H1 (cell line): Measurements from ENCODE around the gene IGFBP4. TPM values are rescaled to one million over a fixed set of nuclear protein-coding genes. Genes with fewer than 3 reads are reported as not detected.
A peak's percentile ranks its signal among the peaks of the same experiment; 100 is the strongest.

Experiments
- CTCF ChIA-PET: fragments of 300-600 bp; sonication (Branson Sonifier 250); formaldehyde crosslinking; loops from one replicate; lab custom pipeline; 2021; ENCODE audit not compliant: partially characterized antibody; lab: Charles Lee
- POLR2A ChIA-PET: fragments of 300-600 bp; sonication (Branson Sonifier 250); formaldehyde crosslinking; loops from one replicate; lab custom pipeline; 2021; ENCODE audit warnings: inconsistent platforms; ENCODE audit not compliant: partially characterized antibody; lab: Charles Lee
- DNase-seq, 2 experiments: peaks; one replicate each; pipeline versions ENCODE4 v3.0.0 to v3.0.0-alpha.2; 2010 to 2022; ENCODE audit warnings: low spot score in 2 of 2, low read depth in 1 of 2, mixed read lengths in 1 of 2
- FAIRE-seq: peaks from 2 replicates; lab custom pipeline; 2011; peaks lifted over from hg19 to GRCh38; lab: Jason Lieb, UNC
- H2AFZ ChIP-seq: 2 replicates; pipeline ENCODE4 v1.8.1; 2012; ENCODE audit warnings: low read length, inconsistent platforms
- H2AK5ac ChIP-seq: 2 replicates; pipeline ENCODE4 v1.6.1; 2013; ENCODE audit warnings: low read depth, low read length
- H2BK120ac ChIP-seq: replicated peaks from 2 replicates; pipeline ENCODE3; 2013; ENCODE audit warnings: low read depth, low read length, inconsistent platforms
- H2BK12ac ChIP-seq: 2 replicates; pipeline ENCODE4 v1.6.1; 2013; ENCODE audit warnings: low read depth, low read length
- H2BK15ac ChIP-seq: 2 replicates; pipeline ENCODE4 v1.6.1; 2013; ENCODE audit warnings: low read length
- H2BK20ac ChIP-seq: 2 replicates; pipeline ENCODE4 v1.6.1; 2013; ENCODE audit warnings: low read length
- H2BK5ac ChIP-seq: 2 replicates; pipeline ENCODE4 v1.6.1; 2013; ENCODE audit warnings: low read depth, low read length
- H3K14ac ChIP-seq: 2 replicates; pipeline ENCODE4 v1.6.1; 2013; ENCODE audit warnings: inconsistent platforms; ENCODE audit not compliant: insufficient read length
- H3K18ac ChIP-seq: 2 replicates; pipeline ENCODE4 v1.6.1; 2013; ENCODE audit warnings: low read length; ENCODE audit errors: extremely low read depth
- H3K23ac ChIP-seq: 2 replicates; pipeline ENCODE4 v1.6.1; 2013; ENCODE audit warnings: inconsistent platforms; ENCODE audit not compliant: insufficient read length
- H3K23me2 ChIP-seq: 2 replicates; pipeline ENCODE4 v1.6.1; 2013; ENCODE audit warnings: low read depth, low read length
- H3K27ac ChIP-seq: 2 replicates; pipeline ENCODE4 v1.6.1; 2011; ENCODE audit warnings: low read depth, low read length, inconsistent platforms
- H3K27me3 ChIP-seq, 4 experiments: replicated peaks in 1 of 4; 1 replicate in 1 of 4; 2 replicates in 3 of 4; pipeline versions ENCODE4 v1.6.1 to v1.8.1; 2011 to 2013; ENCODE audit warnings: low read length in 3 of 4, mild to moderate bottlenecking in 3 of 4, inconsistent platforms in 2 of 4, mixed read lengths in 2 of 4, moderate library complexity in 1 of 4; ENCODE audit not compliant: control insufficient read depth in 3 of 4, insufficient read depth in 3 of 4; ENCODE audit errors: extremely low read depth in 1 of 4
- H3K36me3 ChIP-seq, 4 experiments: 2 replicates each; pipeline versions ENCODE4 v1.6.1 to v1.8.1; 2011 to 2013; ENCODE audit warnings: mild to moderate bottlenecking in 4 of 4, low read length in 3 of 4, moderate library complexity in 2 of 4, control low read depth in 1 of 4, inconsistent platforms in 1 of 4; ENCODE audit not compliant: insufficient read depth in 4 of 4, control insufficient read depth in 2 of 4
- H3K4ac ChIP-seq: replicated peaks from 2 replicates; pipeline ENCODE3; 2013; ENCODE audit warnings: low read length, low read depth, mixed read lengths, inconsistent platforms; ENCODE audit not compliant: insufficient read length
- H3K4me1 ChIP-seq, 4 experiments: replicated peaks in 1 of 4; 1 replicate in 1 of 4; 2 replicates in 3 of 4; pipeline versions ENCODE4 v1.6.1 to v1.8.1; 2011 to 2013; ENCODE audit warnings: low read length in 3 of 4, inconsistent platforms in 2 of 4, mixed read lengths in 1 of 4; ENCODE audit not compliant: insufficient read depth in 4 of 4, control insufficient read depth in 3 of 4
- H3K4me2 ChIP-seq, 2 experiments: 2 replicates each; pipeline versions ENCODE4 v1.6.1 to v1.8.1; 2011 to 2013; ENCODE audit warnings: low read depth in 2 of 2, low read length in 2 of 2, control low read depth in 1 of 2, inconsistent platforms in 1 of 2, mild to moderate bottlenecking in 1 of 2; ENCODE audit not compliant: insufficient read depth in 1 of 2
- H3K4me3 ChIP-seq, 4 experiments: fragments of 200-600, 300-600 bp in 1 of 4; sonication (generic), shearing (Covaris generic), sonication (Bioruptor Twin) in 1 of 4; 2 replicates each; pipeline versions ENCODE4 v1.5.1 to v1.8.1; 2011 to 2016; ENCODE audit warnings: low read length in 4 of 4, low read depth in 3 of 4, control low read depth in 2 of 4, inconsistent platforms in 2 of 4, mild to moderate bottlenecking in 2 of 4, mixed read lengths in 1 of 4, moderate library complexity in 1 of 4; ENCODE audit not compliant: insufficient read depth in 2 of 4; ENCODE audit errors: extremely low read depth in 1 of 4
- H3K56ac ChIP-seq: replicated peaks from 2 replicates; pipeline ENCODE3; 2013; ENCODE audit warnings: low read depth, mild to moderate bottlenecking, mixed read lengths, low read length, inconsistent platforms; ENCODE audit not compliant: insufficient read length
- H3K79me1 ChIP-seq: 2 replicates; pipeline ENCODE4 v1.6.1; 2013; ENCODE audit warnings: low read depth, low read length, control low read depth
- H3K79me2 ChIP-seq, 2 experiments: 2 replicates each; pipeline versions ENCODE4 v1.6.1 to v1.8.1; 2012 to 2013; ENCODE audit warnings: low read length in 2 of 2, mild to moderate bottlenecking in 2 of 2, inconsistent platforms in 1 of 2; ENCODE audit not compliant: insufficient read depth in 2 of 2, control insufficient read depth in 1 of 2
- H3K9ac ChIP-seq, 4 experiments: replicated peaks in 1 of 4; 1 replicate in 1 of 4; 2 replicates in 3 of 4; pipeline versions ENCODE4 v1.6.1 to v1.8.1; 2011 to 2013; ENCODE audit warnings: low read depth in 3 of 4, low read length in 3 of 4, control low read depth in 2 of 4, mild to moderate bottlenecking in 2 of 4, moderate library complexity in 2 of 4, inconsistent platforms in 1 of 4; ENCODE audit errors: extremely low read depth in 1 of 4
- H3K9me3 ChIP-seq, 2 experiments: 2 replicates each; pipeline versions ENCODE4 v1.6.1 to v1.8.1; 2012 to 2013; ENCODE audit warnings: mild to moderate bottlenecking in 2 of 2, moderate library complexity in 2 of 2, control low read depth in 1 of 2, inconsistent platforms in 1 of 2, low read depth in 1 of 2, low read length in 1 of 2, mixed read lengths in 1 of 2; ENCODE audit not compliant: insufficient read depth in 2 of 2
- H4K20me1 ChIP-seq, 2 experiments: replicated peaks in 1 of 2; 2 replicates each; pipeline versions ENCODE3 to v1.8.1; 2011 to 2013; ENCODE audit warnings: inconsistent platforms in 2 of 2, low read length in 2 of 2, mild to moderate bottlenecking in 1 of 2; ENCODE audit not compliant: insufficient read depth in 2 of 2, control insufficient read depth in 1 of 2
- H4K5ac ChIP-seq: 2 replicates; pipeline ENCODE4 v1.6.1; 2013; ENCODE audit warnings: low read length, low read depth, mixed read lengths, inconsistent platforms; ENCODE audit not compliant: insufficient read length
- H4K8ac ChIP-seq: 2 replicates; pipeline ENCODE4 v1.8.0; 2013; ENCODE audit warnings: mild to moderate bottlenecking, moderate library complexity, low read length, inconsistent platforms; ENCODE audit not compliant: insufficient read depth; ENCODE audit errors: extremely low read depth
- H4K91ac ChIP-seq: replicated peaks from 2 replicates; pipeline ENCODE3; 2013; ENCODE audit warnings: low read length, mixed read lengths, inconsistent platforms; ENCODE audit not compliant: insufficient read length
- CHD2 ChIP-seq: IDR thresholded peaks from 2 replicates; pipeline ENCODE4 v1.6.1; 2012; ENCODE audit warnings: low read length, improper control_type of control experiment
- EP300 ChIP-seq, 2 experiments: IDR thresholded peaks; 1 replicate in 1 of 2; 2 replicates in 1 of 2; pipeline ENCODE4 v1.6.1; 2011 to 2012; ENCODE audit warnings: low read depth in 2 of 2, low read length in 2 of 2, mild to moderate bottlenecking in 2 of 2, borderline replicate concordance in 1 of 2, inconsistent platforms in 1 of 2, moderate library complexity in 1 of 2
- FOSL1 ChIP-seq: IDR thresholded peaks from 2 replicates; pipeline ENCODE4 v1.6.1; 2011; ENCODE audit warnings: mild to moderate bottlenecking, low read depth, low read length, moderate library complexity; ENCODE audit not compliant: insufficient read depth
- JUN ChIP-seq: IDR thresholded peaks from 2 replicates; pipeline ENCODE4 v1.6.1; 2011; ENCODE audit warnings: low read depth, mild to moderate bottlenecking, improper control_type of control experiment, low read length
- JUND ChIP-seq: IDR thresholded peaks from 2 replicates; pipeline ENCODE4 v1.6.1; 2011; ENCODE audit warnings: mild to moderate bottlenecking, improper control_type of control experiment, low read length
- KDM1A ChIP-seq: fragments of 200-600, 300-600 bp; sonication (generic); IDR thresholded peaks from 2 replicates; pipeline ENCODE4 v1.7.1; 2016; ENCODE audit warnings: mild to moderate bottlenecking, low read length, borderline replicate concordance
- RBBP5 ChIP-seq: IDR thresholded peaks from 2 replicates; pipeline ENCODE4 v1.7.1; 2012; ENCODE audit warnings: low read depth, mild to moderate bottlenecking, inconsistent platforms, low read length, moderate library complexity, borderline replicate concordance
- RXRA ChIP-seq: IDR thresholded peaks from 2 replicates; pipeline ENCODE4 v1.6.1; 2011; ENCODE audit warnings: low read depth, mild to moderate bottlenecking, low read length, moderate library complexity; ENCODE audit not compliant: insufficient read depth
- SAP30 ChIP-seq: fragments of 300-600 bp; sonication (generic); IDR thresholded peaks from 2 replicates; pipeline ENCODE4 v1.7.1; 2012; ENCODE audit warnings: low read length, moderate library complexity, mild to moderate bottlenecking, inconsistent platforms; ENCODE audit not compliant: insufficient read depth, insufficient replicate concordance
- SIN3A ChIP-seq, 2 experiments: IDR thresholded peaks in 1 of 2; conservative IDR thresholded peaks in 1 of 2; 2 replicates each; pipeline ENCODE4 v1.6.1; 2011 to 2012; ENCODE audit warnings: low read length in 2 of 2, improper control_type of control experiment in 1 of 2, low read depth in 1 of 2, mild to moderate bottlenecking in 1 of 2
- SP2 ChIP-seq: IDR thresholded peaks from 2 replicates; pipeline ENCODE4 v1.6.1; 2012; ENCODE audit warnings: mild to moderate bottlenecking, low read length, inconsistent platforms
- whole genome bisulfite sequencing, 2 experiments: shearing (Covaris generic) in 1 of 2; methylation state at CpG; one replicate each; pipeline versions ENCODE4 v1.1.6 to v1.1.7; 2013 to 2015; ENCODE audit warnings: low lambda C conversion rate in 2 of 2, mixed read lengths in 2 of 2, inconsistent platforms in 1 of 2, low coverage in 1 of 2, missing lambda C conversion rate in 1 of 2; ENCODE audit not compliant: insufficient replicate concordance in 2 of 2, insufficient coverage in 1 of 2, insufficient read length in 1 of 2; ENCODE audit errors: extremely low coverage in 1 of 2, missing lambda C conversion rate in 1 of 2; 5-methylcytosine and 5-hydroxymethylcytosine counted together
- polyA plus RNA-seq, 7 experiments: library from polyadenylated mRNA; depleted of rRNA in 3 of 7; stranded (reverse) in 5 of 7; unstranded in 2 of 7; fragments of >200 nt in 5 of 7; fragments of 200-250 nt in 2 of 7; gene quantifications; 1 replicate in 5 of 7; 2 replicates in 1 of 7; 4 replicates in 1 of 7; pipeline versions ENCODE4 v1.2.1 to v1.2.3, GENCODE V29; 2011 to 2013; ENCODE audit warnings: missing spikeins in 2 of 7, mixed read lengths in 2 of 7
- total RNA-seq: library from RNA; stranded (reverse); fragmentation: NEBNext Ultra II Directional; extraction: Animal tissue kit (Norgen Biotek cat#: 25700); gene quantifications from 2 replicates; pipeline ENCODE4 v1.2.1, GENCODE V29; 2021

The IGFBP4 gene
- total and polyA plus RNA-seq, 2 of the 8 experiments (the other 6 are each of a cell fraction or from before 2014, with no cell fraction given) = 85.5 to 105 TPM

- POLR2A ChIA-PET = interaction anchor here (0.9 to 3.0 kb wide), 10 partner anchors 8 to 44 kb away, joined by 3 to 20 read pairs (median 6); partner anchors contain the start of genes IGFBP4 and TOP2A
- no peaks in the 10 kb centered on the region for H3K79me2 ChIP-seq
- H3K23me2 ChIP-seq = no peaks in the 10 kb centered on the region; the same call in 1 of the 2 replicates
- peaks cover 0 to 8% (median 3%) of the 10 kb centered on the region in 4 experiments; a peak in 4 of 8 replicates for H3K36me3 ChIP-seq
- H2BK5ac ChIP-seq = no peak overlapping the region
- DNase-seq = no peak
- no peaks in the 10 kb centered on the region for H4K20me1 ChIP-seq
- CTCF ChIA-PET = interaction anchor here (1.0 to 34.1 kb wide), 6 partner anchors 2 to 99 kb away, joined by 3 to 739 read pairs (median 220); partner anchors contain the start of gene IGFBP4
- no peak overlapping the region for H4K8ac ChIP-seq
- peaks cover 2 to 36% (median 16%) of the 10 kb centered on the region in 4 experiments for H3K4me1 ChIP-seq
- H2BK12ac ChIP-seq = 0 out of 2 replicates have a peak overlapping the region, but pooled peaks have one; percentile 27
- H3K56ac ChIP-seq = no peak overlapping the region
- no peaks in the 10 kb centered on the region for H3K79me1 ChIP-seq
- no peak overlapping the region for H3K27ac ChIP-seq
- H4K91ac ChIP-seq = no peak overlapping the region
- no peak overlapping the region for H3K23ac ChIP-seq
- no peak for FAIRE-seq
- WGBS, 2 experiments = 95% methylated on average over 9 of the region's 9 CpGs; no CpG with 5 or more reads in 1 of the 2 experiments
- no peak overlapping the region for H3K9ac ChIP-seq
- H3K4me3 ChIP-seq = no peak overlapping the region
- H3K14ac ChIP-seq = no peak overlapping the region
- no peak overlapping the region for H2AFZ ChIP-seq
- H3K4ac ChIP-seq = no peak overlapping the region
- H3K4me2 ChIP-seq = no peak overlapping the region
- no peak overlapping the region for H2BK15ac ChIP-seq
- no peak overlapping the region for H2BK20ac ChIP-seq
- H3K18ac ChIP-seq = no peak overlapping the region
- no peaks in the 10 kb centered on the region for H3K9me3 ChIP-seq
- no peak overlapping the region for H4K5ac ChIP-seq
- no peaks in the 10 kb centered on the region for H3K27me3 ChIP-seq
- no peak overlapping the region for H2BK120ac ChIP-seq
- peak overlapping the region; percentile 86; the same call in 1 of the 2 replicates for H2AK5ac ChIP-seq
- TF ChIP-seq KDM1A (peak; percentile 79; the same call in 1 of the 2 replicates), JUN (no peak), JUND (no peak), RXRA (no peak), EP300 (IDR thresholded peaks at IDR 0.05; ENCODE audit: borderline replicate concordance in 1 of 2, low read depth in 2 of 2, low read length in 2 of 2) (no peak), RBBP5 (no peak), SAP30 (no peak), FOSL1 (no peak), SIN3A (conservative IDR thresholded peaks at IDR 0.05 in 1 of 2, IDR thresholded peaks at IDR 0.05 in 1 of 2; ENCODE audit: low read depth in 1 of 2, low read length in 2 of 2) (no peak), SP2 (no peak), CHD2 (no peak)
These were observed 17.9 kb downstream of the IGFBP4 start for GRCh38 chr17:40460968-40461731.
